ENCODE data around the gene ELMO1.

Gene ELMO1

DNA sequence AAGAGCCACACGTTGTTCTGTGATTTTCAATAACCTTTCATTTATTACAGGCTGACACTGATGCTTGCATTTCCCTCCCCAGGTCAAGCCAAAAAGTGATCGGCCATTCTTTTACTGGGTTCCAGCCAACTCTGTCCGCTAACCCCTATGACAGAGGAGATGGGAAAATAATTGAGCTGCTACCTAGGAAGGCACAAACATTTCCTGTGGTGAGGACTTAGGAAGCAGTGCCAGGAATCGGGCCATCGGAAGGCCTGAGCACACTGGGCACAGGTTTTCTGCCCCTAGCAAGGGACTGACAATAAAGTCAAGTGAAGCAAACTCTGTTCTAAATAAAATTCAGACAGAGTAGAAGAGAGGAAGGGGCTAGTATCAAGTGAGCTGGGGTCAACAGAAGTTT, 411.4 kb downstream of the ELMO1 start:
- DNase-seq (ENCODE audit: low read depth in 2 of 3, low spot score in 1 of 3): no peak

- DNase-seq (ENCODE audit: low read depth in 2 of 3, low spot score in 1 of 3): no peak
These were observed 413.0 kb downstream of the ELMO1 start for GRCh38 chr7:37035631-37036030.

GRCh38 chr7:37033141-37033540, 415.5 kb downstream of the ELMO1 start:
- DNase-seq (ENCODE audit: low read depth in 2 of 3, low spot score in 1 of 3): no peak

- no peak for DNase-seq (ENCODE audit: low read depth in 2 of 3, low spot score in 1 of 3)
These were observed 416.4 kb downstream of the ELMO1 start for GRCh38 chr7:37032258-37032601.

- DNase-seq (ENCODE audit: low read depth in 2 of 3, low spot score in 1 of 3): peak; percentile 21 to 42 (median 23)
These were observed 416.9 kb downstream of the ELMO1 start for GRCh38 chr7:37031571-37032257.

GRCh38 chr7:37028909-37029440, 419.7 kb downstream of the ELMO1 start:
- DNase-seq (ENCODE audit: low read depth in 2 of 3, low spot score in 1 of 3): peak; percentile 18 to 37 (median 28)

GRCh38 chr7:37027557-37028341, 420.9 kb downstream of the ELMO1 start:
- DNase-seq (ENCODE audit: low read depth in 2 of 3, low spot score in 1 of 3): no peak

DNA sequence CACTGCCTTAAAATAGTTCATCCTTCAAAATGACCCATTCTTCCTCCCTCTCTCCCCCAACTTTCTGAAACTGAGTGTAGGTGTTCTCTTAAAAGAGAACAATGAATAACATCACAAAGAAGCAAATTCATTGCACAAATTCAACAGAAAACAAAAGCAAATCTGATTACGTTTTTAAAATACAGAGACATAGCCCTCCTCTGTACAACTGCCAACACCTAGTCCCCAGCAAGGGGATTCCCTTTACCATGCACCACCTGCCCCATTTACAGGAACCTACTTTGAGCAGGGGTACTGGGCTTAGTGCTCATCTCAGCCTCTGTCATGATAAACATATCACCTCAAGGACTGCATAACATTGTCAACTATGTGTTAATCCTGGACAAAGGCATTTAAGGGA, 421.6 kb downstream of the ELMO1 start:
- DNase-seq (ENCODE audit: low read depth in 2 of 3, low spot score in 1 of 3): no peak

DNA sequence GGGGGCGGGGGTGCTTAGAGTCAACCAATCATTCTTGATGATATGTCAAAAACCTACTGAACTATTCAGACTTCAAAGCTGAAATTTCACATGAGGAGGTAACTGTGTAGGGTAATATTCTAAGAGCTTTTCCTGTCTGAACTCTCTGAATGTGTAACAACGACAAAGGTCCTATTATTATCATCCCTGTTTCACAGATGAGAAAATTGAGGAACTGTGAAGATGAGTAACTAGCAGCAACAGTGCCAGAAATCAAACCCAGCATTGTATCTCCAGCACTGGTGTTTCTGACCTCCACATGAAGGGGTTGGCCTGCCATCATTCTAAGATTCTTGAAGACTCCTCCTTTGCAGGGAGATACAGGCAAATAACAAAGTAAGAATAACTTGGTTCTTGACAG, 429.7 kb downstream of the ELMO1 start:
- no peak for DNase-seq (ENCODE audit: low read depth in 2 of 3, low spot score in 1 of 3)

- DNase-seq (ENCODE audit: low read depth in 2 of 3, low spot score in 1 of 3): no peak
These were observed 432.4 kb downstream of the ELMO1 start for GRCh38 chr7:37016064-37016878.

- DNase-seq (ENCODE audit: low read depth in 2 of 3, low spot score in 1 of 3): no peak
These were observed 433.2 kb downstream of the ELMO1 start for GRCh38 chr7:37015353-37016034.

GRCh38 chr7:37013771-37014170, 434.9 kb downstream of the ELMO1 start:
- no peak for DNase-seq (ENCODE audit: low read depth in 2 of 3, low spot score in 1 of 3)

GRCh38 chr7:37011151-37011890, 437.3 kb downstream of the ELMO1 start:
- DNase-seq (ENCODE audit: low read depth in 2 of 3, low spot score in 1 of 3): no peak

DNA sequence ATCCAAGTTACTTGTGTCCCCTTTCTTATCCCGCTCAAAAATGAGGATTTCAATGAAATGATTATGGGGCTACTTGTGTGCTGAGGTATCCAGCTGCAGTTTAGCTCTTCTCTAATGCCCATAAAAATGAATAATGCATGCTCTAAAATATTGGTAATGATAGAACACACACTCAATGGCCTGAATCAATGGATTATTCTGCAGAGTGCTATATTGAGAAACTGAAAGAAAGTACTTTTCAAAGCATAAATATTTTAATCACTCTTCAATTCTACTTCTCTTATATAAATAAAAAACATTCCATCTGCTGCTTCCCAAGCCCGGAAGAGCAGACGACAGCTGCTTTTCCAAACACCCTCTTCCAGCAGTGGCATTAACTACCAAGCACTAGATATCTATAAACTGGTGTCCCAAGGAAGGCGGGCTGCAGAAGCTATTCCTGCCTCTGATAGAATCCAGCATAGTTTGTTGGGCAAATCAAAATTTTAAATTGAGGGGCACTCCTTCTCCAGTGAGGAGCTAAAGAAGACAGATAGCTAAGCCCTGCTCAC, 439.5 kb downstream of the ELMO1 start:
- DNase-seq (ENCODE audit: low read depth in 2 of 3, low spot score in 1 of 3): no peak

- no peak for DNase-seq (ENCODE audit: low read depth in 2 of 3, low spot score in 1 of 3)
These were observed 441.0 kb downstream of the ELMO1 start for GRCh38 chr7:37007691-37008090.

DNA sequence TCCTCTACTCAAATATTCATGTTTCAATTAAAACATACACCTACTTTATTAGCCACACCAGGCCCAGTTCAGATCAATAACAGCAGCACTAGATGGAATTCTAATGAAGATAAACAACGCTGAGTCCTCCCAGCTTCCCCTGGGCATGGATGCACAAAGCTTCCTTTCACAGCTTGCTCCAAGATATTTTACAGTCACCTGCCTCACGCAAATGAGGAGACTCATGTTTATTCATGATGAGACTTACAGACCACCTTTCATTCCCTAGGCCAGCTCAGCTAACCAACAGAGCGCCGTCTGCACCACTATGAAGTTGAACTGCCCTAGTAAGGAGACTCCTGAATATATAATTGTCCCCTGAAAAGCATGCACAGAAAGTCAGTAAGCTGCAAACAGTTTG, 441.4 kb downstream of the ELMO1 start:
- no peak for DNase-seq (ENCODE audit: low read depth in 2 of 3, low spot score in 1 of 3)

DNA sequence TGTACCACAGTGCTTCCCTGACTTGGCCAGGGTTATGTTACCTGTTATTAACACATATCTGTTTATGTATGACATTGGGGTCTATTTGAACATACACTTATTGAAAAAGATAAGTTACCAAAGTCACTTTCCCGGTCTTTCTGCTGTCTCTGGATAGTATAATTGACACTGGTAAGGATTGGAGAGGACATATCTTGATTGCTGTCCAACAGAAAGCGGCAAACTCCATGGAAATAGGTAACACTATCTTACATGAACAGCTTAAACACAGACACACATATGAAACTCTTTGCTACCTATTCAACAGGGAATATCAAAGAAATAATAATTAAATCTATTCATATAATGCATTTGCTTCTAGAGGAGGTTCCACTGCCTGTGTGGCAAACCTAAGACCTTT, 441.9 kb downstream of the ELMO1 start:
- DNase-seq (ENCODE audit: low read depth in 2 of 3, low spot score in 1 of 3): no peak

DNA sequence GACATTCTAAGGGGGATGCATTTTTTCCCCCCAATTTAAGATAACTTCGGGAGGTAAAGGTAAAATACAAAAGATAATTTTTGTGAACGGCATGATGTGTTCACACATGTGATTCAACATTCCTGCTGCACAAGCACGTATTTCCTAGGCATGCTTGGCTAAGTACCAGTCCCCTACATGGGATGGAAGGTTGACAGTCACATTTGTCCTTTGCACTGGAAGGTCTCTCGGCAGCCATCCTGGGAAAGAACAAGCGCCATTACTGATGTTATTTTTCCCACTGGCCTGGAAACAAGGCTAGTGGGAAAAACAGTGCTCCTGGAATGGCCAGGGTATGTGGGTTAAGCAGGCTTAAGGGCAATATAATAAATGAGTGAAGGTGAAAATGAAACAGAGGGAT, 448.2 kb downstream of the ELMO1 start:
- DNase-seq (ENCODE audit: low read depth in 2 of 3, low spot score in 1 of 3): no peak

DNA sequence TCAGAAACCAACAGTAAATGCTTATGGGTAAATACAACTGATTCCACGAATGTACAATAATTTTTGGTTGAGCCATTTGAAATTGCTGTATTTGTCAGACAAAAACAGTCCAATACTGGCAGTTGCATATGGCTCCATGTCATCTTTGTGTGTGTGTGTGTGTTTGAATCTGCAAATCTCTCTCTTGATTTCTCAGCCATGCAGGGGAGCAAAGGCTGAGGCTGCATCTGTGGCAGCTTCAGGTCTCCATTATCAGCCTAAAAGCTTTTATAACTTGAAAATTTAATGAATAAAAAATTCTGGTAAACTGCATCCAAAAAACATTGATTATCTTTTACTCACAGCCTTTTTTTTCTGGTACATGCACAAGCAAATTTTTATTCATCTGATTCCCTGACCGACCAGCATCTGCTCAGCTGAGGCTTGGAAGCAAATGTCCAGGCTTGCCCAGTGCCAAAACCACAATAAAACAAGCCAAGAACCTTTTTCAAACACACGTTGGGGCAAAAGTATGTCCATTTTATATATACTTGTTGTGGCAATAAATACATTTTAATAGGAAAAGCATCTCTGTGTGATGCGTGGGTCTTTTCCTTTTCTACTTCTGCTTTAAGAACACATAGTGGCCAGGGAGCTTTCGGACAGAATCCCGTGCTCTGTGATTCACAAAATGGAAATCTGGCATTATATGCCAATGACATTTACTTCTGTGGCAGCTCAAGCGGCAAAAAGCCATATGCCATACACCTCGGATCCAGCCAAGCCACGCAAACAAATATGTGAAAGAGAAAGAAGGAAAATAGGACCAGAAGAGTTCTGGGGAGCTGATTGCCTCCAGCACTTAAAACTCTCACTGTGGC, 448.8 kb downstream of the ELMO1 start:
- DNase-seq (ENCODE audit: low read depth in 2 of 3, low spot score in 1 of 3): no peak
